ENCODE measurements around the gene TIMM10. TPM values are rescaled to one million over a fixed set of nuclear protein-coding genes. Genes with fewer than 3 reads are reported as not detected.

Gene TIMM10
- total RNA-seq, 1 donor: 25.7 TPM

GRCh38 chr11:57527056-57527631, 3.4 kb downstream of the TIMM10 start:
- no peak overlapping the region for H3K27ac ChIP-seq (ENCODE audit: low read depth, low read length)
- TF ChIP-seq CTCF (IDR thresholded peaks at IDR 0.05; ENCODE audit: extremely low read depth, low read depth, low read length): peak; percentile 93
- DNase-seq (ENCODE audit: insufficient read length, low spot score, missing footprints): peak; percentile 68

GRCh38 chr11:57523419-57523818, 7.1 kb downstream of the TIMM10 start:
- peaks cover under 1% of the 10 kb centered on the region for H3K36me3 ChIP-seq (ENCODE audit: insufficient read depth, low read length)
- TF ChIP-seq CTCF (IDR thresholded peaks at IDR 0.05; ENCODE audit: extremely low read depth, low read depth, low read length): no peak

More at GRCh38 chr11:57527056-57527631, 3.4 kb downstream of the TIMM10 start:
- Histone ChIP-seq H3K27me3 (ENCODE audit: insufficient read depth, low read length) (no peaks in the 10 kb centered on the region), H3K36me3 (ENCODE audit: insufficient read depth, low read length) (peaks cover 7% of the 10 kb centered on the region), H3K4me3 (ENCODE audit: insufficient read depth, low read length) (no peak overlapping the region), H4K20me1 (ENCODE audit: insufficient read depth, low read length) (peaks cover 4% of the 10 kb centered on the region), H2AFZ (ENCODE audit: low read length) (no peak overlapping the region), H3K79me2 (ENCODE audit: insufficient read depth, low read length) (peaks cover 20% of the 10 kb centered on the region), H3K4me2 (ENCODE audit: insufficient read depth, low read length) (no peak overlapping the region), H3K9me3 (ENCODE audit: low read depth, low read length) (no peaks in the 10 kb centered on the region), H3K4me1 (ENCODE audit: insufficient read depth, low read length) (peaks cover 10% of the 10 kb centered on the region)

GRCh38 chr11:57521116-57521515, 9.4 kb downstream of the TIMM10 start:
- H3K4me1 ChIP-seq (ENCODE audit: insufficient read depth, low read length): peaks cover 2% of the 10 kb centered on the region
- no peak overlapping the region for H3K4me3 ChIP-seq (ENCODE audit: insufficient read depth, low read length)
- H3K27ac ChIP-seq (ENCODE audit: low read depth, low read length): no peak overlapping the region
- no peaks in the 10 kb centered on the region for H3K36me3 ChIP-seq (ENCODE audit: insufficient read depth, low read length)
- H2AFZ ChIP-seq (ENCODE audit: low read length): no peak overlapping the region
- no peak for TF ChIP-seq CTCF (IDR thresholded peaks at IDR 0.05; ENCODE audit: extremely low read depth, low read depth, low read length)
- H3K27me3 ChIP-seq (ENCODE audit: insufficient read depth, low read length): no peaks in the 10 kb centered on the region
- no peaks in the 10 kb centered on the region for H3K79me2 ChIP-seq (ENCODE audit: insufficient read depth, low read length)
- no peak for DNase-seq (ENCODE audit: insufficient read length, low spot score, missing footprints)
- H4K20me1 ChIP-seq (ENCODE audit: insufficient read depth, low read length): no peaks in the 10 kb centered on the region
- no peak overlapping the region for H3K4me2 ChIP-seq (ENCODE audit: insufficient read depth, low read length)
- H3K9me3 ChIP-seq (ENCODE audit: low read depth, low read length): no peaks in the 10 kb centered on the region

More at GRCh38 chr11:57523419-57523818, 7.1 kb downstream of the TIMM10 start:
- no peak for DNase-seq (ENCODE audit: insufficient read length, low spot score, missing footprints)
- Histone ChIP-seq H3K79me2 (ENCODE audit: insufficient read depth, low read length) (no peaks in the 10 kb centered on the region), H3K4me3 (ENCODE audit: insufficient read depth, low read length) (no peak overlapping the region), H3K9me3 (ENCODE audit: low read depth, low read length) (no peaks in the 10 kb centered on the region), H2AFZ (ENCODE audit: low read length) (no peak overlapping the region), H3K27ac (ENCODE audit: low read depth, low read length) (no peak overlapping the region), H3K4me2 (ENCODE audit: insufficient read depth, low read length) (no peak overlapping the region), H4K20me1 (ENCODE audit: insufficient read depth, low read length) (peaks cover 4% of the 10 kb centered on the region), H3K27me3 (ENCODE audit: insufficient read depth, low read length) (no peaks in the 10 kb centered on the region), H3K4me1 (ENCODE audit: insufficient read depth, low read length) (no peaks in the 10 kb centered on the region)

- Histone ChIP-seq H3K27ac (ENCODE audit: low read depth, low read length) (peak overlapping the region; percentile 23), H3K4me2 (ENCODE audit: insufficient read depth, low read length) (peak overlapping the region; percentile 94), H3K36me3 (ENCODE audit: insufficient read depth, low read length) (no peaks in the 10 kb centered on the region), H3K79me2 (ENCODE audit: insufficient read depth, low read length) (no peaks in the 10 kb centered on the region), H4K20me1 (ENCODE audit: insufficient read depth, low read length) (no peaks in the 10 kb centered on the region), H3K27me3 (ENCODE audit: insufficient read depth, low read length) (no peaks in the 10 kb centered on the region), H3K4me1 (ENCODE audit: insufficient read depth, low read length) (peaks cover 4% of the 10 kb centered on the region), H3K4me3 (ENCODE audit: insufficient read depth, low read length) (peak overlapping the region; percentile 91), H3K9me3 (ENCODE audit: low read depth, low read length) (no peaks in the 10 kb centered on the region), H2AFZ (ENCODE audit: low read length) (peak overlapping the region; percentile 96)
- no peak for TF ChIP-seq CTCF (IDR thresholded peaks at IDR 0.05; ENCODE audit: extremely low read depth, low read depth, low read length)
- DNase-seq (ENCODE audit: insufficient read length, low spot score, missing footprints): no peak
These were observed 14.5 kb downstream of the TIMM10 start for GRCh38 chr11:57516061-57516443.

Data from osteoblast (primary cell).